GDM1 (cell line): ENCODE results near the gene PLEK2.

Source experiments
- DNase-seq: peaks from one replicate; lab custom pipeline; 2025; lab: John Stamatoyannopoulos, UW

PLEK2 gene

DNA sequence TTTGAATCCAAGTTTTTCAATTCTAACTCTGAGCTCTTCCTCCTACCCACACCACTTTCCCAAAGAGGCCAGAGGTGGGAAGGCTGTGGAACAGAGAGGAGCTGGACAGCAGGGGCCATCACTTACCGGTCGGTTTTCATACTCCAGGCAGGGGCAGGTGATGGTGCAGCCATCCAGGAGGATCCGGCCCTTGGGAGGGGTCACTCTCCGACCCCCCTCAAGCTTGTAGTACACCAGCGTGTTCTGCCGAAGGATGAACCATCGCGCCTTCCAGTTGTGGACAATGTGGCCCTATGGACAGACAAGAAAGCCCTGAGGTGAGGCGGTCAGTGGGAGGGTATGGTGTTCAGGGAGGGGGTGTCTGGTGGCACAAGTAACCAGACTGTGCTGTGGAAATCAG, 14.4 kb downstream of the PLEK2 start:
- DNase-seq, result no peak

DNA sequence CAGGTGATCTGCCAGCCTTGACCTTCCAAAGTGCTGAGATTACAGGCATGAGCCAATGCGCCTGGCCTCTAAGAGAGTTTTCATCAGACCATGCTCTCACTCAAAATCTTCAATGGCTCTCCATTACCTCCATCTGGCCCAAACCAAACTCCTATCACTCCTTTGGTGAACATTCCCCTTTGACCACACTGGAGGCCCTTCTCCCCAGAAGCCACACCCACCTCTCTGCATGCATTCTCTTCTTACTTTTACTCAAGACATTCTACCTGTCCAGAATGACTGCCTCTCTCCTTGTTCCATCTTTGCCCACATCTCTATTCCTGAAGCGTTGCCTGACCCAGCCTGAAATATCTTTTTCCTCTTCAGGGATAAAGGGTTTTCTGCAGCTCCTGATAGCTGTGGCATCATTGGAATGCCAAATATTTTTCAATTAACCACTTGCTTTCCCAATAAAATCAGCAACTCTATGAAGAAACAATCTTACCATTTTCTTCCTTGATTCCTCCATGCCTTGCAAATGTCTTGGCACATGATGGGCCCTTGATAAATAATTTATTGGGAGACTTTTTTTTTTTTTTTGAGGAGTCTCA, 15.5 kb downstream of the PLEK2 start:
- DNase-seq, result no peak

DNA sequence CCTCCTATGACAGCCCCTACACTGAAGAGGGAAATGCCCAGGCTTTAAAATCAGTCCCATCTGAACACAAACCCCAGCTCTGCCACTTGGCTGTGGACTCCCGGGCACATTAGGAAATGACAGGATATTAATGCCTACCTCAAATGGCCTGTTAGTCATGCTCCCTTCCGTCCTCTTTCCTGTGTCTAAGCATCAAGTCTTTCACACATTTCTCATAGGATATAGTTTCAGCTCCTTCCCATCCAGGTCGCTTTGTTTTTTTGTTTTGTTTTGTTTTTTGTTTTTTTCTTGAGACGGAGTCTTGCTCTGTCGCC, 16.1 kb downstream of the PLEK2 start:
- DNase-seq, result no peak

DNA sequence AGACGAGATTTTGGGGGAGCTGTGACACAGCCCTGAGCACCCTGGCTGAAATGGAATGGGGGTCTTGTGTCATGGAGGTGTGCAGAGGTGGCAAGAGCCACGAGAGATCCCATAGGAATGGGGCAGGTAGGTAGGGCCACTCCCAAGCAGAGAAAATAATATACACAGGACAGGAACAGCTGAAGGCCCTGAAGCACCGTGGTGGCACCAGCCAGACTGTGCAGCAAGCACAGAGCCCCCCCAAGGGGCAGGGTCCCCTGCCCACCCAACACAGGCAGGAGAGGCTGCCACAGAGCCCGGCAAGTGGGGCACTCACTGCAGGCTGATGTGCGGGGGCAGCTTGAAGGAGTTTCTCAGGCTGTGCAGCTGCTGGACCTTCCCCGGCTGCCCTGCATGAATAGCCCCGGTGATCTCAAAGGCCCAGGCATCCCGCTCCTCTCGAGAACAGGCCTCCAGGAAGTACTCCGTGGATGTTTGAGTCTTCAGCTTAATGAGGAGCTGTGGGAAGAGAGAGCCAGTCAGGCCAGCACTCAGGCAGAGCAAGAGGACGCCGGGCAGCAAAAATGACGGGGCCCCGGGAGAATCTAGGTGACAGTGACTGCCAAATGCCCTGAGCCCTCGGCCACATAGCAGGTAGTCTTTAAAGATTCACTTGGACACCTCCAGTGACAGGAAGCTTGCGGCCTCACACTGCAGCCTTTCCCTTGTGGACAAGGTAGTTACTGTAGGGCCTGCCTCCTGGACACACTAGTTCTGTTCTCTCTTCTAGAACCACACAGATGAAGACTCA, 16.7 kb downstream of the PLEK2 start:
- DNase-seq, result no peak

DNA sequence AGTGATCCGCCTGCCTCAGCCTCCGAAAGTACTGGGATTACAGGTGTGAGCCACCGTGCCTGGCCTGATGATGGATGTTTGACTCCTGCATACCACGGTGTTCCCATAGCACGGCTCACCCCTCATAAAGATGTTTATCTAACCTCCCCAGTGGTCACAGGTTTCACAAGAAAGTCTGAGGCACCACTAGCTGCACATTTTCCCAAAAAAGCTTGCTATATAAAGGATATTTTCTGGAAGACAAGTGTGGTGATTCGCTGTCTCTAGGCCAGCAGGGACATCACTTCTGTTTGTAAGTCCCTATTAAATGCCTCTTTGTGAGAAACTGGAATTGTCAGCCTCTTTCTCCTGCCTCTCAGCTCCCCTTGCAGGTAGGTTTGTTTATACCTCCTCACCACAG, 18.3 kb downstream of the PLEK2 start:
- no peak for DNase-seq

DNA sequence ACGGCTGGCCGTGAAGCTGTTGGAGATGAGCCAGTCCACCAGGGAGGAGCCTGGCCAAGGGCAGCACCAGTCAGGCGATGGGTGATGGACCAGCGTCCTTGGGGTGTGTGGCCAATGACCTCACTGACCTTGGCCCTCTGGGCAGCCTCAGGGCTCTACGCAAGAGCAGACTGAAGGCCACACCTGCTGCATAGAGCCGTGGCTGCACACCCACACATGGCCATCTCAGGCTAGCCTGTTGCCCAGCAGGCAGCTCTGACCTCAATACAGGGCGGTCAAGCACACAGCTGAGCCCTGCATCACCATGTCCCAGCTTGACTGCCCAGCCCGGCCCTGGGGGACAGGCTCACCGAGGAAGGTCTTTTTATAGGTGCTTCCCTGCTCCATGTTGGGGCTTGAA, 19.2 kb downstream of the PLEK2 start:
- DNase-seq, result no peak

DNA sequence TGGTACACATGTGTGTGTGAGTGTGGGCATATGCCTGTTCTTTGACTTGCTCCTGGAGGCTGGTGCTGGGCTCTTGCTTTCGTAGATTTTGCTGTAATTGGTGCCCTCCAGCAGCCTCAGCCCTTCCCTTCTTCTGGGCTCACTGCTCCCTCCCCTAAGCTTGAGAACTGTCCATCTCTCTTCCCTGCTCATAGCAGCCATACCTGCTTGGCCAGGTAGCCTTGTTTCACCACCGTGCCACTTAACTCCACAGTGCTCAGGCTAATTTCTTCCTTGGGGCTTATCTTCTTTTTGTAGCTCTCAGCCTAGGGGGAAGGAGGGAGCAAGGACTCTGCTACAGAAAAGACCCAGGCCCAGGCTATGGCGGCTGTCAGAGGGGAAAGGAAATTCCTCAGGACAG, 19.8 kb downstream of the PLEK2 start:
- DNase-seq, result no peak

DNA sequence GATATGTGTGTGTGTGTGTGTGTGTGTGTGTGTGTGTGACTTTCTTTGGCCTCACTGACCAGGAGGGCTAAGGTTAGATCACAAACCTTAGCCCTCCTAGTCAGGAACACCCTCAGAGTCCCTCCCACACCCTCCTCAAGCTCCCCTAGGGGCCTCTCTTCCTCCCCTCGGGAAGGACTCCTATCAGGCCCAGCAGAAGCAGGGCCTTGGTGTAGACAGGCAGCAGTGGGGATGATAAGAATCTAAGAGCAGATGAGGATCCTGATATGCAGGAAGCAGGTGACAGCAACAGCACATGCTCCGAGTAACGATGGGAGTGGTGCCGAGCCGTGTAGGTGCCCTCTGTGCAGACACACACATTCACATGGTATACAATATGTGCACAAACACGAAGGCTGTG, 20.7 kb downstream of the PLEK2 start:
- no peak for DNase-seq

DNA sequence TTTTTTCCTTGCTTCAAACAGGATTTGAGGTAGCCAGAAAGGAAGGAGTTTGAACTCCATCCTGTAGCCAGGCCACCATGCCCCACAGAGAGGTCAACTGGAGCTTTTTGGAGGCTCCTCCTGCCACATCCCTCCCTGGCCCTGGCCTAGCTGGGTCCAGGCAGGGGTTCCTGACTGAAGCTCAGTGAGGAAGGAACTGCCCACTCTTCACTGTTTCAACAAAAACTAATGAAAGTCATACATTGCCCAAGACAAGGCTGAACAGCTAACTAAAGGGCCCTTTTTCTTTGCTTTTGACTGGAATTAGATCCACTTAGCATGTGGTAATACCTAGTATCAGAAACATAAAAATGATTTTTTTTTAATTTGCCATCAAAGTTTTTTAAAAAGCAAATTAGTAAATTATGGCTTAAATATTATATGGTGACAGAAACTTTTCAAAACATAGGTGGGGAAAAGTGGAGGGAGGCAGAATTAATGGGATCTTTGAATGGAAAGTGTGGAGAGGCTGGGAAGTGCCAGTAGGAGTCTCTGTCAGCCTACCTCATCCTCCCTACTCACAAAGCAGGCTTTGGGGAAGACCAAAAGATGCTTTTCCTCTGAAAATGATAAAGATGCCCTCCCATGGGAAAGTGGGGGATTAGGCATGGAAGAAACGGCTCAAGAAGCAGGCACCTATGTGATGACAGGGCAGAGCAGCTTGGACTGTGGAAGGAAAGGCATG, 22.0 kb downstream of the PLEK2 start:
- DNase-seq, result no peak

DNA sequence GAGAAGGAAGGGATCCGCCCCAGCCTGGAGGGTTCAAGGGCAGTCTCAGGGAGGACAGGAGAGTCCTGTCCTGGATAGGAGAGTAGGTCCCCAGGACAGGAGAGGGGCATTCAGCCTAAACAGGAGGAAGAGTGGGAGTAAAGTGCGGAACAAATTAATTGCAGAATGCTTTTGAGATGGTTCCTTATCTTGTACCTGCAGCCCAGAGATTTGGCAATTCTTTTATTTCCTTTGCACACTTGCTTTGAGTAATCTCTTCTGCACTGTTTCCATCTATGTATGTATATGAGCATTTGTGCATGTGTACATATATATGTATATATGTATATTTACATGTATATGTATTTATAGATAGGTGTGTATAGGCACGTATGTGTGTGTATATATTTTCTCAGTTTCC, 22.7 kb downstream of the PLEK2 start:
- DNase-seq, result no peak

DNA sequence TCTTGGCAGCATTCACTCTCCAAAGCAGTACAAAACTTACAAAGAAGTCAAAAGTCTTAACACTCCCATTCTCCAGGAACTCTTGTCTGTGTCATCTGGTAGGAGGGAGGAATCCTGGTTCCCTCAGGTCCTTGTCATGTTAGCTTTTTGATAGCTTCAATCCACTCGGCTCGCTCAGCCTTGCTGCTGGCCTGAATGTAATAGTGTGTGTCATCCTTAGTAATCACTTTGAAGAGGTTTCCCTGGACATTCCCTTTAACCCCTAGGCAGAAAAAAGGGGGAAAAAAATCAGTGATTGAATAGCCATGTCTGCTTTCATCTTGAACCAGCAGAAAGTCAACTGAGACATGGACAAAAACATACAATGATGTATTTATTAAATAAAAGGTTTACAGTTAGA, 24.8 kb downstream of the PLEK2 start:
- no peak for DNase-seq

DNA sequence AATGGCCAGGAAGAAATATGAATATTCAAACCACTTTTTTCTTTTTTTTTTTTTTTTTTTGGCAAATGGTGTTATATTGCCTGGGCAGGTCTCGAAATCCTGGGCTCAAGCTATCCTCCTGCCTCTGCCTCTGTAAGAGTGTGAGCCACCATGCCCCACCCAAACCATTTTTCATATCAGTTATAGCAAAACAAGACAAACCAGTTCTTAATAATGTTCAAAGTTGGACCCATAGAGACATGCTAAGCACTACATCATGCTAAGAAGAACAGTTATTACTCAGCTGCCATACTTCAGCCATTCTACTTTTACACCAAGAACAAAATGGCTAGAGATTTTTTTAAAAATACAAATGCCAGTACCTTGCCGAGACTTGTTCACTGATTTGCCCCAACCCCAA, 26.3 kb downstream of the PLEK2 start:
- no peak for DNase-seq

DNA sequence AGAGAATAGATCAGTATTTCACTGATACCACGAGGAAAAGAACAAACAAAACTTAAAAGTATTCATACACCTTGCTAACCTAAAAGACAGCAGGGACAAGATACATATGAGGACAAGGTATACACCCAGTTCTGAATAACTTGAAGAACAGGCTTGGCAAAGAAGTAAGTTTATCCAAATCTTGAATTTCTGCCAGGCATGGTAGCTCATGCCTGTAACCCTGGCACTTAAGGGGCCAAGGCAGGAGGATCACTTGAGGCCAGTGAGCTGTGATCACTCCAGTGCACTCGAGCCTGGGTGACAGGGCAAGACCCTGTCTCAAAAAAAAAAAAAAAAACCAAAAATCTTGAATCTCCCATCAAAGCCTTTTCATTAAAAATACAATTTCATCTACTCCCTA, 26.8 kb downstream of the PLEK2 start:
- no peak for DNase-seq

DNA sequence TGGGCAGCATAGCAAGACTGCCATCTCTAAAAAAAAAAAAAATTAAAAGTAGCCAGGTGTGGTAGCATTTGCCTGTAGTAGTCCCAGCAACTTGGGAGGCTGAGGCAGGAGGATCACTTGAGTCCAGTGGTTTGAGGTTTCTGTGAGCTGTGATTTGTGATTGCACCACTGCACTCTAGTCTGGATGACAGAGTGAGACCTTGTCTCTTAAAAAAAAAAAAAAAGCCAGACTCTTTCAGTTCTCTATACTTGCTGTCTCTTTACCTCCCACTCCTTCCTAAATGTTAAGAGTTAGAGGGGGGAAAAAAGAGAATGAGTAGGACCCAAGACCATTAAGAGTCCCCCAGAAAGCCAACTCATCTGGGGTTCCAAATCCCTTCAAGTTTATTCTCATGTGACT, 34.0 kb downstream of the PLEK2 start:
- DNase-seq, result no peak

DNA sequence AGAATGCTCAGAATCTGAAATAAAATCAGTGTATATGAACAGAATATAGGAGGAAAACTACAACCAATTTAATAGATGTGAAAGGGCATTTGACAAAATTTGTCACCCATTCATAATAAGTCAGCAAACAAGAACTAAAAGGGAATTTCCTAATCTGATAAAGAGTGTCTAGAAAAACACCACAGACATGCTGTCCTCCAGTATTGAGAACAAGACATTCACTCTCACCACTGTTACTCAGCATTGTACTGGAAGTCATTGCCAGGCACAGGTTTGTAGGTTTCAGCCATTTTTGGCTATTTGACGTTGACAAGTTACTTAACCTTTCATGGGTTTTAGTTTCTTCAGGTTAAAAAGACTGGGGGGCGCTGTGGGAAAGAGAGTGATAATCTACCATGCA, 38.6 kb downstream of the PLEK2 start:
- no peak for DNase-seq

DNA sequence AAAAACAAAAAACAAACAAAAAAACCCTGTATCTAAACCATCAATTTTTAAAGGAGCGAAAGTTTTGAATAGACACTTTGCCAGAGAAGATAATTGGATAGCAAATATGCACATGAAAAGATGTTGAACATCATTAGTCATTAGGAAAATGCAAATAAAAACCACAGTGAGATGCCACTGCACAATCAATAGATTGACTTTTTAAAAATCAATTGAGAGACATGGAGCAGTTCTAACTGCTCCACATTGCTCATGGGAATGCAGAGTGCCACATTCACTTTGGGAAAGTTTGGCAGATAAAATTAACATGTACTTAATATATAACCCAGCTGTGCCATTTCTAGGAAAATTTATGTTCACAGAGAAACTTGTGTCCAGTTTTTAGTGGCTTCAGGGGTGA, 39.1 kb downstream of the PLEK2 start:
- DNase-seq, result no peak

DNA sequence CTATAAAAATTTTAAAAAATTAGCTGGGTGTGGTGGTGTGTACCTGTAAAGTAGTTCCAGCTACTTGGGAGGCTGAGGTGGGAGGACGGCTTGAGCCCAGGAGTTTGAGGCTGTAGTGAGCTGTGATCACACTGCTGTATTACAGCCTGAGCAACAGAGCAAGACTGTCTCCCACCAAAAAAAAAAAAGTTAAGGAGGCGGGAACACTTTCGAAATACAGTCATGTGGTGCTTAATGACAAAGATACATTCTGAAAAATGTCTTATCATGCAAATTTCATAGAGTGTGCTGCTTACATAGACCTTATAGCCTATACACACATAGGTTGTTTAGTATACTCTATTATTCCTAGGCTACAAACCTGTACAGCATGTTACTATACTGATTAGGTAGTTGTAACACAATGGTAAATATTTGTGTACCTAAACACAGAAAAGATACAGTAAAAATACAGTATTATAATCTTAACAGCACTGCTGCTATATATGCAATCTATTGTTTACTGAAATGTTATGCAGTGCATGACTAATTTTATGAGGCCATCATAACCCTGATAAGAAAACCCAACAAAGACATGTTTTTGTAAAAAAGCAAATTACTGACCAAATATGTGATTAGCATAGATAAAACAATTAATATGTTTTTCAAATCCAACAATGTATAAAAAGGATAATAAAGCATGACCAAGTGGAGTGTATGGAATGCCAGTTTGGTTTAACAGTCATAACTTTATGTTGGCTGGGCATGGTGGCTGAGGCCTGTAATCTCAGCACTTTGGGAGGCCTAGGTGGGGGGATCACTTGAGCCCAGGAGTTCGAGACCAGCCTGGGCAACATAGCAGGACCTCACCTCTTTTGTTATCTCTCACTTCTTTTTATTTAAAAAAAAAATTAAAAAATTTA, 40.5 kb downstream of the PLEK2 start:
- DNase-seq, result no peak

DNA sequence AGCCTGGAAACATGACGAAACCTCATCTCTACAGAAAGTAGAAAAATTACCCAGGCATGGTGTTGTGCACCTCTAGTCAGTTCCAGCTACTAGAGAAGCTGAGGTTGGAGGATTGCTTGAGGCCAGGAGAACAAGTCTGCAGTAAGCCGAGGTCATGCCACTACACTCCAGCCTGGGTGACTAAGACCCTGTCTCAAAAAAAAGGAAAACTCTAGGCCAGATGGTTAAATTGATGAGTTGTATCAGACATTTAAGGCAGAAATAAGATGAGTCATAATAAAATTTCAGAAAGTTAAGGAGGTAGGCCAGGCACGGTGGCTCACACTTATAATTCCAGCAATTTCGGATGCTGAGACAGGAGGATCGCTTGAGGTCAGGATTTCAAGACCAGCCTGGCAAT, 41.1 kb downstream of the PLEK2 start:
- DNase-seq, result no peak

DNA sequence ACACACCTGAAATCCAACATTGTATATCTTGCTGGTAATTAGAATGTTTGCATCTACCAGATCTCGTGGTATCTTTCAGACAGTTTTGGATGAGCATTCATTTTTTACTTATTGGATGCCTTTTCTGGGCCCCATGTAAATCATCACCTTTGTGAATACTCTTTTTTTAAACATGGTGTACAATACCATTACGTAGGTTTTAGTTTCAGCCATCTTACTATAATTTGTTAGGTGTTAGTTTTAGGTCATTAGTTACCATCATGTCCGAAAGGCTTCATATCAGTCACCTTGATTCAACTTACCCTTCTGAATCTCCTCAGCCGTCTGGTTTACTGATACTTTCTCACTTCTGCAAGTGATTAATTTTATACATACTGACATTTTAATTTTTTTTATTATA, 46.5 kb downstream of the PLEK2 start:
- no peak for DNase-seq

DNA sequence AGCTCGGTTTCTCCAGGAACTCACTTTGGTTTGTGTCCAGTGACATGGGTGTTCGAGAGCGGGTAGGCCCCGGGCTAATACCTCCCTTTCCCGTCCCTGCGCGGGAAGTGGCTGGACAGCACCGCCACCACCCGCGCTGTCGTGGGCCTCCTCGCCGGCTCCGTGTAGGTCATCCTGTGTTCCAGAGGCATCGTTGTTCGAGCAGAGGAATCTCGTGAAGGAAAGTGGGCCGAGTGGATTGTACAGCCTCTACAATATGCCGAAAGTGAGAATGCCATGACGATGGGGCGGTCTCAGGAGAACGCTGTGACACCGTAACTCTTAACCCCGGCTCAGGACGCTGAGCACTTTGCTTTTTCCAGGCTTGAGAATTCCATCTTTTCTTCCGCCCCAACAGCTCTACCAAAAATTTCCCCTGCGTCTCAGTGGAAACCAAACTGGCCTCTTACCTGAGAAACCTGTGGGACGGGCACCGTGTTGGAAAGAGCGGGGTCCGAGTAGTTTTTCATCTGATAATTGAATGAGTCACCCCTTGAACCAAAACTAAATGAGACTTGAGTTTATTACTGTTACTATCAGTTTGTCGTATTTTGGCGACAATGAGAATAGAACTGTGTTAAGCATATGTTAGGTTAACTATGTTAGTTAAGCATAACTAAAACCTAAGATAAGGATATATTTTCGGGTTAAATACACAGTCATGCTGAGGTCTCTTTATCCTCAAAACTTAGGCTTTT, 51.3 kb downstream of the PLEK2 start:
- no peak for DNase-seq

DNA sequence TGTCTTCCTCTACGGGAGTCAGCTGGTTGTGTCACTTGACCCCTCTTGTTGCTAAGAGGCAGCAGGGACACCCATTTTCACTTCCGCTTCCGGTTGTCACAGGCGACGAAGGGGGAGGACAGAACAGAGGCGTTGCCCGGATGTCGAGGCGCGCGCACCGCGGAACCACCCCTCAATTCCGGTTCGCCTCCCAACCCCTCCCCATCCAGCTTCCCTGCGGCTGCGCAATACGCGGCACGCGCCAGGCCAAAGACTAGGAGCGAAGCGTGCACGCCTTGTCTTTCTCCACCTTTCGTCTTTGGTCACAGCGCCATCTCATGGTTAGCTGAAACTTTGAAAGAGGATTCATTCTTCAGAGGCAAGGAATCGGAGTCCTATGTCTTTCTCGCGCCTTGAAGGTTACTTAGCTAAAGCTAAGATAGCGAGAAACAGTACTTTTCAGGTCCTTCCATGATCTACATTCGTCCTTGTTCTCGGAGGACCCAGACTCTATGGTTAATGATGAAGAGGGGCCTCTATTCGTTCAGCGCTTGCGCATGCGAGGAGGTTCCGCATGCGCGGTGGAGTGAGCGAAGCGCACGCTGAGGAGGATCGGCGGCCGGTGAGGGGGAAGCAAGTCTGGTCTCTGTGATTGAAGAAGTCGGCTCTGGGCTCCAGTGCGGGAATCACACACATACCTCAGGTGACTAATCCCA, 52.0 kb downstream of the PLEK2 start, which contains the start of the genes ATP6V1D and EIF2S1:
Gene ATP6V1D (minus strand): TSS at position 30 of the 695 bp plus-strand sequence. CDS start 106 bp downstream, outside the sequence.
Gene EIF2S1 (plus strand): TSS at position 554 of the 695 bp plus-strand sequence. CDS start 4,440 bp downstream, outside the sequence.
- DNase-seq, result peak; percentile 99
